K562 (cell line): ENCODE measurements around the gene ANXA7. TPM values are rescaled to one million over a fixed set of nuclear protein-coding genes. Genes with fewer than 3 reads are reported as not detected.

Experiments used
- CEBPZ ChIP-seq: fragments of 150-350 bp; IDR thresholded peaks from 2 replicates; pipeline ENCODE4 v1.6.1; 2014; ENCODE audit warnings: low read depth, mild to moderate bottlenecking, low read length, borderline replicate concordance
- CREB3L1 ChIP-seq: fragments of 450-650 bp; IDR thresholded peaks from 2 replicates; pipeline ENCODE4 v1.6.1; 2014; ENCODE audit warnings: low read depth, mild to moderate bottlenecking, moderate library complexity, borderline replicate concordance
- KLF16 ChIP-seq: IDR thresholded peaks from 2 replicates; pipeline ENCODE4 v1.6.1; 2016; ENCODE audit warnings: antibody characterized with exemption
- MCM7 ChIP-seq, 2 experiments: fragments of 450-650 bp; IDR thresholded peaks; 2 replicates each; pipeline ENCODE4 v1.6.1; 2016 to 2018
- NCOA4 ChIP-seq: fragments of 450-650 bp; IDR thresholded peaks from 2 replicates; pipeline ENCODE4 v1.6.1; 2018; ENCODE audit warnings: mild to moderate bottlenecking; ENCODE audit not compliant: partially characterized antibody
- NUFIP1 ChIP-seq: fragments of 450-650 bp; IDR thresholded peaks from 2 replicates; pipeline ENCODE4 v1.6.1; 2018; ENCODE audit not compliant: partially characterized antibody
- PHF8 ChIP-seq: fragments of 200-600 bp; sonication (generic); IDR thresholded peaks from 2 replicates; pipeline ENCODE4 v1.6.1; 2012; ENCODE audit warnings: mixed run types, mild to moderate bottlenecking, inconsistent platforms, low read length, moderate library complexity, borderline replicate concordance
- SETDB1 ChIP-seq: IDR thresholded peaks from one replicate; pipeline ENCODE4 v1.6.1; 2012; ENCODE audit warnings: low read length, control low read depth, inconsistent platforms
- SMAD4 ChIP-seq: fragments of 250-450 bp; sonication (Bioruptor Pico); conservative IDR thresholded peaks from 2 replicates; pipeline ENCODE4 v1.8.0; 2021; ENCODE audit warnings: inconsistent platforms, mild to moderate bottlenecking, moderate library complexity
- SP1 ChIP-seq: sonication (generic); formaldehyde crosslinking; IDR thresholded peaks from 2 replicates; pipeline ENCODE4 v1.8.1; 2022; ENCODE audit warnings: mild to moderate bottlenecking, missing genetic modification reagents
- TAF9B ChIP-seq: fragments of 450-650 bp; IDR thresholded peaks from 2 replicates; pipeline ENCODE4 v1.6.1; 2018; ENCODE audit warnings: mild to moderate bottlenecking; ENCODE audit not compliant: partially characterized antibody
- ZHX1 ChIP-seq: fragments of 150-350 bp; conservative IDR thresholded peaks from 2 replicates; pipeline ENCODE4 v1.6.1; 2014; ENCODE audit warnings: low read length
- ZNF124 ChIP-seq: sonication (generic); formaldehyde crosslinking; IDR thresholded peaks from 2 replicates; pipeline ENCODE4 v1.8.1; 2022; ENCODE audit warnings: missing genetic modification reagents
- ZNF408 ChIP-seq: fragments of 250-450 bp; sonication (Bioruptor Pico); IDR thresholded peaks from 2 replicates; pipeline ENCODE4 v1.4.0; 2020; ENCODE audit warnings: low read depth, mild to moderate bottlenecking, moderate library complexity
- ZNF583 ChIP-seq: fragments of 250-450 bp; sonication (Bioruptor Pico); IDR thresholded peaks from 2 replicates; pipeline ENCODE4 v1.4.0; 2020
- ZNF75A ChIP-seq: fragments of 450-650 bp; formaldehyde crosslinking; IDR thresholded peaks from 2 replicates; pipeline ENCODE4 v1.4.0; 2020; ENCODE audit warnings: mild to moderate bottlenecking
- polyA plus RNA-seq, 8 experiments: library from polyadenylated mRNA; depleted of rRNA in 4 of 8; stranded (reverse) in 5 of 8; unstranded in 3 of 8; fragments of >200 nt; fragmentation: Nextera tagmentation in 2 of 8; fragmentation: Illumina TruSeq in 1 of 8; extraction: Ambion mirVana in 2 of 8; extraction: Trizol in 1 of 8; gene quantifications; 2 replicates each; pipeline versions ENCODE4 v1.2.1 to v1.2.3, GENCODE V29; 2011 to 2014; ENCODE audit warnings: inconsistent platforms in 1 of 8, missing spikeins in 1 of 8
- total RNA-seq, 7 experiments: library from RNA; depleted of rRNA in 6 of 7; stranded (reverse); fragments of >200 nt in 6 of 7; fragmentation: Illumina TruSeq in 2 of 7; extraction: Trizol in 2 of 7; gene quantifications; 2 replicates each; pipeline versions ENCODE4 v1.2.1 to v1.2.3, GENCODE V29; 2011 to 2021; ENCODE audit warnings: low replicate concordance in 1 of 7
- TF ChIP-seq, protein P1 (sequence below): fragments of 450-650 bp; conservative IDR thresholded peaks from 2 replicates; pipeline ENCODE4 v1.6.1; 2016; ENCODE audit warnings: missing genetic modification characterization, low read depth, mild to moderate bottlenecking, missing compliant biosample characterization, moderate library complexity
- TF ChIP-seq, protein P2 (sequence below), 2 experiments: fragments of 450-650 bp; IDR thresholded peaks; 2 replicates each; pipeline ENCODE4 v1.6.1; 2016

The ANXA7 gene
- total and polyA plus RNA-seq, 9 of the 15 experiments (the other 6 are each of a cell fraction or from before 2014, with no cell fraction given), result 81.6 to 157 (median 122) TPM

- TF ChIP-seq ZHX1, result no peak
- no peak for TF ChIP-seq ZNF75A (CRISPR knock-in tag)
- TF ChIP-seq ZNF408 (CRISPR knock-in tag), result no peak
- TF ChIP-seq MCM7 (IDR thresholded peaks at IDR 0.05), result no peak
- TF ChIP-seq, protein P1, sequence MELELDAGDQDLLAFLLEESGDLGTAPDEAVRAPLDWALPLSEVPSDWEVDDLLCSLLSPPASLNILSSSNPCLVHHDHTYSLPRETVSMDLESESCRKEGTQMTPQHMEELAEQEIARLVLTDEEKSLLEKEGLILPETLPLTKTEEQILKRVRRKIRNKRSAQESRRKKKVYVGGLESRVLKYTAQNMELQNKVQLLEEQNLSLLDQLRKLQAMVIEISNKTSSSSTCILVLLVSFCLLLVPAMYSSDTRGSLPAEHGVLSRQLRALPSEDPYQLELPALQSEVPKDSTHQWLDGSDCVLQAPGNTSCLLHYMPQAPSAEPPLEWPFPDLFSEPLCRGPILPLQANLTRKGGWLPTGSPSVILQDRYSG (tag), result no peak
- no peak for TF ChIP-seq SETDB1
- TF ChIP-seq PHF8, result peak; percentile 54; the same call in 1 of the 2 replicates
- TF ChIP-seq SMAD4 (CRISPR knock-in tag), result peak; percentile 5; the same call in 1 of the 2 replicates
- no peak for TF ChIP-seq TAF9B
- TF ChIP-seq NUFIP1, result no peak
- no peak for TF ChIP-seq NCOA4
- TF ChIP-seq KLF16, result no peak
- TF ChIP-seq SP1 (CRISPR knock-in tag), result 0 out of 2 replicates have a peak, but pooled peaks have one; percentile 4
- TF ChIP-seq ZNF583 (CRISPR knock-in tag), result peak; percentile 20; the same call in 1 of the 2 replicates
- TF ChIP-seq ZNF124 (CRISPR knock-in tag), result no peak
- TF ChIP-seq, protein P2, sequence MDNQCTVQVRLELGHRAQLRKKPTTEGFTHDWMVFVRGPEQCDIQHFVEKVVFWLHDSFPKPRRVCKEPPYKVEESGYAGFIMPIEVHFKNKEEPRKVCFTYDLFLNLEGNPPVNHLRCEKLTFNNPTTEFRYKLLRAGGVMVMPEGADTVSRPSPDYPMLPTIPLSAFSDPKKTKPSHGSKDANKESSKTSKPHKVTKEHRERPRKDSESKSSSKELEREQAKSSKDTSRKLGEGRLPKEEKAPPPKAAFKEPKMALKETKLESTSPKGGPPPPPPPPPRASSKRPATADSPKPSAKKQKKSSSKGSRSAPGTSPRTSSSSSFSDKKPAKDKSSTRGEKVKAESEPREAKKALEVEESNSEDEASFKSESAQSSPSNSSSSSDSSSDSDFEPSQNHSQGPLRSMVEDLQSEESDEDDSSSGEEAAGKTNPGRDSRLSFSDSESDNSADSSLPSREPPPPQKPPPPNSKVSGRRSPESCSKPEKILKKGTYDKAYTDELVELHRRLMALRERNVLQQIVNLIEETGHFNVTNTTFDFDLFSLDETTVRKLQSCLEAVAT (IDR thresholded peaks at IDR 0.05), result no peak
- no peak for TF ChIP-seq CREB3L1
- TF ChIP-seq CEBPZ, result no peak
Observed at GRCh38 chr10:73414230-73414945, 530 bp upstream of the ANXA7 start (continued).
